ENCODE data around the gene CLCN3.

The CLCN3 gene

GRCh38 chr4:169583563-169583962, 36.8 kb upstream of the CLCN3 start:
- DNase-seq = no peak
- Histone ChIP-seq H3K27me3 (no peaks in the 10 kb centered on the region), H3K36me3 (peaks cover 21% of the 10 kb centered on the region), H3K4me1 (no peaks in the 10 kb centered on the region), H3K9me3 (no peaks in the 10 kb centered on the region), H3K4me3 (ENCODE audit: low read depth, low read length) (no peak overlapping the region)
- TF ChIP-seq CTCF (IDR thresholded peaks at IDR 0.05; ENCODE audit: low read depth, low read length) = no peak

DNA sequence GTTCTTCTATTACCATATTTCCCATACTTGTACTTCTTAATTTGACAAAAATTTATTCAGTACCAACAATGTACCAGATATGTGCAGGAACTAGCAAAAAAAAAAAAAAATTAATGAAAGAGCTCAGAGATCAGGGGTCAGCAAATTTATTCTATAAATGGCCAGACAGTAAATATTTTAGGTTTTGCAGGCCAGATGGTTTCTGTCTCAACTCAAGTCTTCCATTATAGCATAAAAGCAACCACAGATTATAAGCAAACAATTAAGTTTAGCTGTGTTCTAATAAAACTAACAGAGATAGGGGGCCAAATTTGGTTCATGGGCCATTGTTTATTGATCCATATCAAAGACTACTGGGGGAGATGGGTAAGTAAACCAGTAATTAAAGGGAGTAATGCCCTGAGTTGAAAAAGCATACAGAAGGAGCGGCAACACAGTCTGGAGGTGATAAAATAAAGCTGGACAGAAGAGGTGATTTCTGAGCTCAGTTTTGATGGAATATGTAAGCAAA, 27.3 kb upstream of the CLCN3 start:
- peaks cover 17% of the 10 kb centered on the region for H3K36me3 ChIP-seq
- no peaks in the 10 kb centered on the region for H3K27me3 ChIP-seq
- H3K9me3 ChIP-seq = no peaks in the 10 kb centered on the region
- H3K4me3 ChIP-seq (ENCODE audit: low read depth, low read length) = no peak overlapping the region
- TF ChIP-seq CTCF (IDR thresholded peaks at IDR 0.05; ENCODE audit: low read depth, low read length) = no peak
- peaks cover 14% of the 10 kb centered on the region for H3K4me1 ChIP-seq
- DNase-seq = no peak

DNA sequence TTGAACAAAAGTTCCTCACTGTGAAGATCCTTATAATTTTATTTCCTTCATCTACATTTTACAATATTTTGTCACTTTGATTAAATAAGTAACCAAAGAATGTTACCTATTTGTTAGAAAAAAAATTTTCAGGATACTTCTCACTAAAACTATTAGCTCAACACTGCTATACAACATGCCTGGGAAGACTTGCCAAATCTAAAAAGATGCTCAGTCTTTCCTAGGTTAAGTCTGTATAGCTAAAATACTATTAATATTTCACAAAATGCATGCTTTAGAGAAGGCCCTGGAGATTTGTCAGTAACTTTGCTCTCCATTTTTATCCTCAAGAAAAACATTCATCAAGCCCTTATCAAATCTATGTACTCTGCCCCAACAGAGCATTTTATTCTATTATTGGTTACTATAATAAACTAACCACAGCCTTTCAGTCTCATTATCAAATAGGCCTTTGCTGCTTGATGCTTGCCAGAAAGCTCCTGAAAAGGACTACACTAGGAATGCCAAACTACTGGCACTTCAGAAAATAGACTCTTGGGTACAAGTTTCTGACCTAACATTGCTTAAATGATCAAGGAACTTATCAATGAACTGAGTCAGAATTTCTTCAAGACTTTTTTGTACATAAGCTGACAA, 25.7 kb upstream of the CLCN3 start:
- TF ChIP-seq CTCF (IDR thresholded peaks at IDR 0.05; ENCODE audit: low read depth, low read length) = no peak
- Histone ChIP-seq H3K27me3 (no peaks in the 10 kb centered on the region), H3K4me1 (peaks cover 14% of the 10 kb centered on the region), H3K36me3 (peaks cover 22% of the 10 kb centered on the region), H3K4me3 (ENCODE audit: low read depth, low read length) (no peak overlapping the region), H3K9me3 (no peaks in the 10 kb centered on the region)
- DNase-seq = no peak

DNA sequence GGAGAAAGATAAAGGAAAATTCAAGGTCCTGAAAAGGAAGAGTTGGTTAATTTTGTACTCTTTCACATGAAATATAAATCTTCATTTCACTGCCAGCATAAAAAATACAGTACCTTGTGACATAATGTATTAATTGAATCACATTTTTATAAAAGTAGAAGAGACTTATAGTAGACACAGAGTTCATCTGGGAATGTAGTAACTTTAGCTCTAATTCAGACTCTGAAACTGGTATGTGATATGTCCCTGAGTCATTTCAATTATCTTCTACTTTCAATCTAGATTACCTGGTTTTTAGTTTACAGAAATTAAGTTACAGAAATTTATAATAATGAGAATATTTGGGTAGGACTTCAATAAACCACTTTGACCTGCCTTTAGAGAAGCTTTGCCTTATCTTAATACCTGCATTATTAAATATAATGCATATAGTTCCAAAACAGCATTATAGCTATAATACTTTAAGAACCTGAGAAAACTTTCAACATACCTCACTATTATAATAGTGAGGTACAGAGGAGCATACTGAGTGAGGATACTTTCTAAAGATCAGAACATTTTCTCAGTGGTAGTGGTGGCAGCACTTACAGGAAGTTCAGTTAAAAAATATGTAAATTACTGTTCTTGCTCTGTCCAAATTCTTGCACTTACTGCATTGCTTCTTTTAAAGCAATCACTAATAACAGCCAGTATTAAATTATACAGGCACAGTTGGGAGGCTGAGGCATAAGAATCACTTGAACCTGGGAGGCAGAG, 19.2 kb upstream of the CLCN3 start:
- H3K4me1 ChIP-seq = peaks cover 25% of the 10 kb centered on the region
- no peak overlapping the region for H3K4me3 ChIP-seq (ENCODE audit: low read depth, low read length)
- no peak for DNase-seq
- peaks cover 29% of the 10 kb centered on the region for H3K36me3 ChIP-seq
- H3K9me3 ChIP-seq = no peaks in the 10 kb centered on the region
- no peak for TF ChIP-seq CTCF (IDR thresholded peaks at IDR 0.05; ENCODE audit: low read depth, low read length)
- H3K27me3 ChIP-seq = no peaks in the 10 kb centered on the region

- Histone ChIP-seq H3K36me3 (peaks cover 27% of the 10 kb centered on the region), H3K27me3 (no peaks in the 10 kb centered on the region), H3K9me3 (no peaks in the 10 kb centered on the region), H3K4me3 (ENCODE audit: low read depth, low read length) (no peak overlapping the region), H3K4me1 (peaks cover 34% of the 10 kb centered on the region)
- no peak for TF ChIP-seq CTCF (IDR thresholded peaks at IDR 0.05; ENCODE audit: low read depth, low read length)
- DNase-seq = no peak
Observed at GRCh38 chr4:169603312-169603711, 17.1 kb upstream of the CLCN3 start.

Measured in BE2C (cell line).